ENCODE results near the gene IQCB1.
"Not testable (repeated sequence)": the region's sequence is repeated elsewhere in the genome, so short reads cannot be mapped to it uniquely, and the experiment has no call there.

Gene IQCB1

DNA sequence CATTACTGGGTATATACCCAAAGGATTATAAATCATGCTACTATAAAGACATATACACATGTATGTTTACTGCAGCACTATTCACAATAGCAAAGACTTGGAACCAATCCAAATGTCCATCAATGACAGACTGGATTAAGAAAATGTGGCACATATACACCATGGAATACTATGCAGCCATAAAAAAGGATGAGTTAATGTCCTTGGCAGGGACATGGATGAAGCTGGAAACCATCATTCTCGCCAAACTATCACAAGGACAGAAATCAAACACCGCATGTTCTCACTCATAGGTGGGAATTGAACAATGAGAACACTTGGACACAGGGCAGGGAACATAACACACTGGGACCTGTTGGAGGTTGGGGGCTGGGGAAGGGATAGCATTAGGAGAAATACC, 91.8 kb downstream of the IQCB1 start:
- DNase-seq = not testable (repeated sequence)

GRCh38 chr3:121740896-121741295, 94.0 kb downstream of the IQCB1 start:
- DNase-seq = no peak

DNA sequence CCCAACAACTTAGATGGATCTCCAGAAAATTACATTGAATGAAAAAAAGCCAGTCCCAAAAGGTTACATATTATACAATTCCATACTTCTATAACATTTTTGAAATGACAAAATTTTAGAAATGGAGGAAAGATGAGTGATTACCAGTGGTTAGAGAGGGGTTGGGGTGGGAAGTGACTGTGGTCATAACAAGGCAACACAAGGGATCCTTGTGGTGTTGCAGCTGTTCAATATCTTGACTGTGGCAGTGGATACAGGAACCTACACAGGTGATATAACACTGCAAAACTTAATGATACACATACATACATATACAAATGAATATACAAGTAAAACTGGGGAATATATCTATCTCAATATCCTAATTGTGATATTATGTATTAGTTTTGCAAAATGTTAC, 95.0 kb downstream of the IQCB1 start:
- DNase-seq = no peak

DNA sequence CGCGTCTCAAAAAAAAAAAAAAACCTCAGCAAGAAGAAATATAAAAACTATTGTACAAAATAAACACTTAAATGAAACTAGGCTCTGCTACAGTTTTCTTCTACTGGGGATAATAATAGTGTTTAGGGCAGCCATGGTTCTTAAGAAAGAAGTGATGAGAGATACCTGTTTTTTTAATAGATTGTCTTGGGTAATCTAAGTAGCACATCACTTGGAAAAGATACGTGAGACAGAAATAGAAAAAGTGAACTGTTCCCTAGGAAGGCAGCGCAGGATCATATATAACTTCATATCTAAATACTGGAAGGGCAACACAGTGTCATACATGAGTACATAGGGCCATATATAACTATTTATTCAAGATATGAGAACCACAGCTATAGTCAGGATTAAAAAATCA, 97.2 kb downstream of the IQCB1 start:
- DNase-seq = no peak

DNA sequence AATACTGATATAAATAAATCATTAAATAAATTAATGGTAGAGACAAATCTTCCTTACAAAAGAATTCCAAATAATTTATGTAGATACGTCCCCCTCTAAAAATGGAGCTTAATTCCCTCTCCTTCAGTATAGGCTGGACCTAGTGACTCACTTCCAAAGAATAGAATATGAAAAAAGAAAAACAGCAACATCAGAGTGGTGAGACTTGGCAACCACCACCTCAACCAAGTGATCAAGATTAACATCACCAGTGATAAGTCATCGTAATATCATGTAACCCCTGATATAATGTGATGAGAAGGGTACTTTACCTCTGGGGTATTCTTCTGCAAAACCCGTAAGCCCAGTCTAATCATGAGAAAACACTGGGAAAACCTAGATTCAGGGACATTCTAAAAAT, 98.7 kb downstream of the IQCB1 start:
- DNase-seq = no peak

GRCh38 chr3:121735047-121735696, 99.7 kb downstream of the IQCB1 start:
- no peak for DNase-seq

DNA sequence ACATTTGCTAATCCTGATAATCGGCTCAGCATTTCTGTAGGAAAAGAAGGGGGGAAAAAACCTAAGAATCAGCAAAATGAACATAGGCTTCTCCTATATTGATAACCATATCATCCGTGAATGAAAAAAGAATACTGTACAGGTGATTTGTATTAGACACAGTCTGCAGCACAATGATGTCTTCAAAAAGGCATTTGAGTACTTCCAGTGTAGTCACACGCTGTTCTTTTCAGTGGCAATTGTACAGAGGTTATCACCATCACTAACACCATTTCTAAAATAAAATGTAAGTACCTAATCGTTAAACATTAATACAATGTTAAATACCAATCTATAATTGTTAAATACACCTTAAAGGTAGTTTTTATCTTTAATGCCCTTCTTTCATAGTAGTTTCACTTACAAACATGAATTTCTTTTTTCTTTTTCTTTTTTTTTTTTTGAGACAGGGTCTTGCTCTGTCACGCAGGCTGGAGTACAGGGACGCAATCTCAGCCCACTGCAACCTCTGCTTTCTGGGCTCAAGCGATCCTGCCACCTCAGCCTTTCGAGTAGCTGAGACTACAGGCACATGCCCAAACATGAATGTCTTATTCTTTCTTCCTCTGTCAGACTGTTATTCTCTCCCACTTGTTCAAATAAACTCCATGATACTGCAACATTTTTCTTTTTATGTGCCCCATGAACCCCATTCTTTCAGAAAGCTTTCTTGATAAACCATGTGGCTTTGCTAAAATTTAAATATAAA, 103.7 kb downstream of the IQCB1 start:
- DNase-seq = no peak

DNA sequence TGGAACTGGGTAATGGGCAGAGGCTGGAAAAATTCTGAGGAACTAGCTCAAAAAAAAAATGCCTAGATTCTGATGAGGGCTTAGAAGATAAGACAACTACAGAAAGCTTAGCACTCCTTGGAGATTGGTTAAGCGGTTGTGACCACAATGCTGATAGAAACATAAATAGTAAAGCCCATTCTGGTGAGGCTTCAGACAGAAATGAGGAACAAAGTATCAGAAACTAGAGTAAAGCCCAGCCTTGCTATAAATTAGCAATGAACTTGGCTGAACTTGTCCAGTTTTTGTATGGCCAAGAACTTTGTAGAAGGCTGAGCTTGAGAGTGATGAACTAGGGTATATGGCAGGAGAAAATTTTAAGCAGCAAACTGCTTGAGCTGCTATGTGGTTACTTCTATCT, 110.7 kb downstream of the IQCB1 start:
- DNase-seq = no peak

DNA sequence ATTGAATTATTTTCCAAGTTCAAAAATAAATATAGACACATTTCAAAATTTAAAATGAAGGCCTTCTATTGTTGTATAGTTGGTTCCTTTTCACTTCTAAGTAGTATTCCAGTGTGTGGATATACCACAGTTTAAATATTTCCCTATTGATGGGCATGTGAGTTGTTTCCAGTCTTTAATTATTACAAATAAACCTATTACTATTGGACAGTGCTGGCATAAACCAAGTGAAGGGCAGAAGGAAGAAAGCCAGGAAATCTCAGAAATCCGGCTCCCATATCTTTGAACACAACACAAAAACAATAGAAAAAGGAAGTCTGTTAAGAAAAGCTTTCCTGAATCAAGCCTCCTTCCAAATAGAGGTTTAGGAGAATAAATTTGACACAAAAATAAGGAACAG, 111.4 kb downstream of the IQCB1 start:
- no peak for DNase-seq

- DNase-seq = no peak
Measured at GRCh38 chr3:121722411-121722810, 112.4 kb downstream of the IQCB1 start.

DNA sequence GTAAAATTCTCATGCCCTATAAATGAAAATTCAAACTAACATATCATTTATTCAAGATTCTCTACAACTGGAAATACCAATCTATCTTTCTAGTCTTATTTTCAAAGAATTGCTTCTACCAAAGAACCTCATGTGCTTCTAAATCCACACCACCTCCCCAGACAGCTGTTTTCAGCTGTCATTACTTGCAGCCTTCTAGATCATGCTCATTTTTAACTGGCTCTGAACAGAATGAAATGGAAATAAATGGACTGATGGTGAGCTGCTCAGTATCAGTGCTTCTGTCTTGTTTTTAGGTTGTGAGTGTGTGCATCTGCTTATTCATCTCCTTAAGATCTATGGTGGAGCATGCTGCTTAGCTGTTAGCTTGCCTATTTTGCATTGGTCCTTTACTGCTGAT, 114.7 kb downstream of the IQCB1 start:
- DNase-seq = no peak
